Effector CD8-positive, alpha-beta T cell (primary cell): Measurements from ENCODE around the gene FEZF2.

ENCODE experiments used
- DNase-seq: peaks from one replicate; lab custom pipeline; 2025; lab: John Stamatoyannopoulos, UW

The FEZF2 gene

DNA sequence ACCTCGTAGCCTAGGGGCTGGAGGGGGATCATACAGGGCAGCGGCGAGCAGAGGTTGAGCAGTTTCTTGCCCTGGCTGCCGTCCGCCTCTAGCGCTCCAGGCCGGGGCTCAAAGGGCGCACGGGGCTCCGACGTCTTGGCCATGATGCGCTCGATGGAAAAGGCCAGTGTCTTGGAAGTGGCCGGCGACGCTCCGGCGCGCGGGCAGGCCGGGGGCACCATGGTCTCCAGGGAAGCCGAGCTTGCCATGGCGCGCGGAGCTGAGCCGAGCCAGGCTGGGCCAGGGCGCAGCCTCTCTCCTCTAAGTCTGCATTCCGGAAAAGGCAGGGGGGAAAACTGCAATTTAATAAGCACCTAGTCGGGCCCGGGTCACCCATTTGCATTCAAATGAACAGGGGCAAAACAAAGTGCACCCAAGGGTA, 719 bp downstream of the FEZF2 start:
- DNase-seq: no peak

DNA sequence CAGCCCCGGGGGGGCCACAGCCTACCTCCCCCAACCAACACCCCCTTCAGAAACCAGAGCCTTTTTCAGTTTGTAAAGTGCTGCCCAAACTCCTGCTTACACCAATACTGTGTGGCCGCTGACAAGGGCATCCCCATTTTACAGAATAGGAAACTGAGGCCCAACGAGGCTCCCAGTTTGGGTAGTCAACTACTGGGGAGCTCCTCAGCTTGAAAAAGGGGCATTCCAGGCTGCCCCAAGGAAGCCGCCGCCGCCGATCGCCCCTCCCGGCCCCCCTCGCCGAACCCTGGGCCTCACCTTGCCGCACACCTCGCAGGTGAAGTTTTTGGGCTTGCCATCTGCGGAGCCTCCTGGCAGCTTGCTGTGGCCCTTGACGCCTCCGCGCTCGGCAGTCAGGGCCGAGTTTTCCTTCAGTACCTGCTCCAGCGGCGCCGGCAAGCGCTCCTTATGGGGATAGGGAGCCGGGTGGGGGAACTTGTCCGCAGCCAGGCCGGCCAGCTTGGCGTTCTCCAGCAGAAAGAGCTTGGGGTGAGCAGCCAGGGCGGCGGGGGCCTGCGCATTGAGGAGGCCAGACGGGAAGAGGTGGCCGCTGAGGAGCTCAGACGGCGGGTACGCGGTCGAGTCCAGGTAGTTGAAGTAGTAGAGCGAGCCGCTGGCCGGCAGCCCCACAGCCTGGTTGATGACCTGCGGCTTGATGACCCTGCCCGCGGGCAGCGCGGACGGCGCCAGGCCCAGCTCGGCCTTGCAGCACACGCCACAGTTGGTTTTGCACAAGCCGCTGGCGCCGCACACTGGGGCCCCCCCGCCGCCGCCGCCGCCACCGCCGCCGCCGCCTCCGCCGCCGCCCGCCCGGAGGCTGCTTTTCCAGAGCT, 1.4 kb downstream of the FEZF2 start:
- DNase-seq: no peak

DNA sequence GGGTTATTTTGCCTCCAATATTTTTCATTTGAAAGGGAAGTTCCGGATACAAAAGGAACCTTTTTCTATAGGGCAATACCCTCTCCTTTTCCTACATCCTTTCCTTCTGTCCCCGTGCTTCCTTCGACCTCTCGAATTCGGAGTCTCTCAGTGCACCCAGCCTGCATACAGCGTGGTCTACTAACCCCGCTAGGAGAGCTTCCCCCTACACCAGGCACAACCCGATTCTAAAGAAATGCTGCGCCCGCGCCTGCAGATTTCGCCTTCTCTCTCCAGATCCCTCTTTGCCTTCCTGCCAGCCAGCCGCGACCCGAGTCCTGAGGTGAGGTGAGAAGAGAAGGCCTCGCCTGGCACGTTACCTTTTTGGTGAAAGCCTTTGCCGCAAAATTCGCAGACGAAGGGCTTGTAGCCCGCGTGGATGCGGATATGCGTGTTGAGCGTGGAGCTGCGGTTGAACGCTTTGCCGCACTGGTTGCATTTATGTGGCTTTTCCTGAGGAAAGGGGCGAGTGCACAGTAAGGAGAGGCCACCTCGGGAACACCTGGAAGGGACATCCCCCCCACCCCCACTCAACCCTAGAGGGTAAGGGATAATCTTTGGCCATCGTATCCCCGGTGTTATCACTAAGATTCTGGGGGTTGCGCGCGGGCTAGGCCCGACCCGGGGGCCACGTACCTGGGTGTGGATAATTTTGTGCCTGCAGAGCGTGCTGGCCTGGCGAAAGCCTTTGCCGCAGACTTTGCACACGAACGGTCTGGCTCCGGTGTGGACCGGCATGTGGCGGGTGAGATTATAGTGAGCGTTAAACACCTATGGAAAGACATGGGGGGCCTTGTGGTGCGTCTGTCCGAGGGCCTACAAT, 2.3 kb downstream of the FEZF2 start:
- DNase-seq: no peak

DNA sequence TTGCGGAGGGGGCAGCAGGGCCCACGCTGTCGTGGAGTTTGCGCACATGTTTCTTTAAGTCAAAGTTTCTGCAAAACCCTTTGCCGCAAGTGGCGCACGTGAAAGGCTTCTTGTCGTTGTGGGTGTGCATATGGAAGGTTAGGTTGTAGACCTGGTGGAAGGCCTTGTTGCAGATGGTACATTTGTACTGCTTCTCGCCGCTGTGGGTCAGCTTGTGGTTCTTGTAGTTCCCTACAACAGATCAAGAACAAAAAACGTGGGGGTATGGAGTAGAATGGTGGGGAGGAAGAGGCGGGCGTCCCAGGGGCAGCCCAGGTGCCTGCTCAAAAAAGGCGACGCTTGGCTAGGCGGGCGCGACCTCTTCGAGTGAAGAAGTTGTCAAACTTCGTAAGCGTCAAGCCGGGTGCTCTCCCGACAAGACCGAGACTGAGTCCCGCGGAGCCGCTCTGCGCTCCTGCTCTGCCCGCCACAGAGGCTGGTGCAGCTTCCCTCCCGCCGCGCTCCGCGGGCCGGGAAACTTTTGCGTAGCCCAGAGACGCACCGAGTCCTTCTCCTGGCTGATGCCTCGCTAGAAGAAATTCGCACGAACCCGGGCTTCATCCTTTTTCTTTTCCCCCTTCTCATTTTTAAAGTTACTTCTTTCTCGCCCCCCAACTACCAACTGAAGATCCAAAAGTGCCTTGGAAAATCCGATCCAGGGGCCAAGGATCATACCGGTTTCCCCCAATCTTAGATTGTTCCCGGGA, 3.1 kb downstream of the FEZF2 start:
- DNase-seq: no peak

DNA sequence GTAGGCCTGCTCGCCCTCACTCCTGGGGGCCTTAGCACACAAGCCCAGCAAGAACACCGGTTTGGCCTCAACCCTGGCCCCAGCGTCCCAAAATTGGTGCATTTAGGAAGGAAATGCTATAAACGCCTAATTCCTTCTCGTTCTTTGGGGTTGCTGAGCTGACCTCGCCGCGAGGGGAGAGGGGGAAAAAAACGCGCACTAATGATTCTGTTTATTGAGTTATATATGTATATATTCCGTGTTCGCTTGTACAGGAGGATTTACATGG, 3.9 kb downstream of the FEZF2 start:
- DNase-seq: no peak

DNA sequence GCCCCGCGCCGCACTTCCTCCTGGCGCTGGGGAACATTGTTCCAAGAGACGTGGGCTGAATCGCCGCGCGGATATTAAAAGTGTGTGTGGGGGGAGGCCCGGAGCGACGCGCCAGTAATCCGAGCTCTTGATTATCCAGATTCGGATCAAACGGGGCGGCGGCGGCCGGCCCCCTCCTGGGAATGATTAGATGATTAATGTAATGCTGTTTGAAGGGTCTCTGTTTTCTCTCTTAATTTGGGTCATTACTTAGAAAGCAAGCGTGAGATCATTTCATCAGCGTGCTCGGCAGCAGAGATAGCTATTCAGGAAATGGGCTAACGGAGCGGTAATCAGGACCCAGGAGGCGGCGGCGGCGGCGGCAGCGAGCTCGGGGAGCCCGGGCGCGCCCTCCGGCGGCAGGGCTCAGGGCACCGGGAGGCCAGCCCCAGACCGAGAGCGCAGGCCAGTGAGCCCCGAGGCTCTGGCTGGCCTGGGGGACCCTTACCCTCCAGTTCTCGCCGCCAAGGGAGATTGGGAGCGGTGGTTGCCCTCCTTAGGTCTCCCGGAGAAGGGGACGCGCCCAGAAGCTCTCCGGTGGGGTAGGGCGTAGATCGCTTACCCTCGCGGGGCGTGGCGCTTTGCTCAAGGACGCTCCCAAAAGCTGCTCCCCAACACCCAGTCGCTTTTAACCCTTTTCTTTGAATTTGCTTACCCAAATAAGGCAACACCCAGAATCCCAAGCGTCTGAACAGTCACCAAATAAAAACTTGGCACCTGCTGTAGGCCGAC, 4.5 kb downstream of the FEZF2 start:
- DNase-seq: no peak

DNA sequence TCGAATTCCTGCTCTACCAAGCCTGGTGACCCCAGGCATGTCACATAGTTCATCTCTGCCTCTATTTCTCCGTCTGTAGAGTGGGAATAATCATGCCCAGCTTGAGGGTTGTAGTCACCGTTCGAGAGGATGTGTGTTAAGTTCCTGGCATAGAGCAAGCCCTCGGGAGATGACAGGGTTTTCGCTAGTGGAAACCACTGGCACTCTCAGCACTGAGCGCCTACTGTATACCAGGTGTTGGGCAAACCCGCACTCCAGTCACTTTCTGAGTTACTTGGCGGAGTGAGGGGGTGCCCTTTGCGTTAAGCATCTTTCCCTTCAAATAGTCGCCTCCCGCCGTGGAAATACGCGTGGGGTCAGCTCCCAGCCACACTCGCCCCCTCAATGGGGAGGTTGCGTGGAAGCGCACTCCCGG, 5.1 kb downstream of the FEZF2 start:
- DNase-seq: no peak

DNA sequence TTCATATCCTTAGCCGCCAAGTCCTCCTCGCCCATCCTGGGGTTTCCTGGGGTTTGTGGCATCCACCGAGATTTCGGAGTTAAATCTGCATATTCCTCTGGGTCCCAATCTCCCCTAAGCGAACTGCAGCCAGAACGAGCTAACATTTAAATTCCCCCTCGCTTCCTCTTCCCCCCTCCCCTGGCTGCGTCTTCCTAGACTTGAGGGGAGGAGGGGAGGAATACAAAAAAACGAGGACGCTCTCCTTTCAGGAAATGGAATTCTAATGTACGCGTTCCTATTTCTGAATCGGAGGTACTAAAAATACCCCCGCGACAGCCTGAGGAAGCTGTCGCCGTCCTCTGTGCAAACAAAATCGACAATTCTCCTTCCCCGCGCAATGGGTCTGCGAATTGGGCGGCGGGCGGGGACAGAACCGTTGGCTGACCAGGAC, 5.6 kb downstream of the FEZF2 start:
- no peak for DNase-seq

DNA sequence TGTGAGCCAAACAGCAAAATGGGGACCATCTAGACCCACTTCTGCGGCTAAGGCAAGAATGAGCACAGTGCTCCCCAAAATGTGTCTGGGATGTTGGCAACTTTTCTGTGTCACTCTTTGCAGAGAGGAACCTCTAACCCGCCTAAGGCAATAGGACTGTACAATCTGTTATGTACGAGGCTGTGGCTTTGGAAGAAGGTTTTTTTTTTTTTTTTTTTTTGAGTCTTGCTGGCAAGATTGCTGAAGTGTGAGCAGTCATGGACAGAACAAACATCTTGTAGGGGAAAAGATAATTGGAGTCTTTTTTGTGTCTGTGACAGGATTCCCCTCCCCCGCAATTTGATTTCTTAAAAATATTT, 7.2 kb downstream of the FEZF2 start:
- DNase-seq: no peak

DNA sequence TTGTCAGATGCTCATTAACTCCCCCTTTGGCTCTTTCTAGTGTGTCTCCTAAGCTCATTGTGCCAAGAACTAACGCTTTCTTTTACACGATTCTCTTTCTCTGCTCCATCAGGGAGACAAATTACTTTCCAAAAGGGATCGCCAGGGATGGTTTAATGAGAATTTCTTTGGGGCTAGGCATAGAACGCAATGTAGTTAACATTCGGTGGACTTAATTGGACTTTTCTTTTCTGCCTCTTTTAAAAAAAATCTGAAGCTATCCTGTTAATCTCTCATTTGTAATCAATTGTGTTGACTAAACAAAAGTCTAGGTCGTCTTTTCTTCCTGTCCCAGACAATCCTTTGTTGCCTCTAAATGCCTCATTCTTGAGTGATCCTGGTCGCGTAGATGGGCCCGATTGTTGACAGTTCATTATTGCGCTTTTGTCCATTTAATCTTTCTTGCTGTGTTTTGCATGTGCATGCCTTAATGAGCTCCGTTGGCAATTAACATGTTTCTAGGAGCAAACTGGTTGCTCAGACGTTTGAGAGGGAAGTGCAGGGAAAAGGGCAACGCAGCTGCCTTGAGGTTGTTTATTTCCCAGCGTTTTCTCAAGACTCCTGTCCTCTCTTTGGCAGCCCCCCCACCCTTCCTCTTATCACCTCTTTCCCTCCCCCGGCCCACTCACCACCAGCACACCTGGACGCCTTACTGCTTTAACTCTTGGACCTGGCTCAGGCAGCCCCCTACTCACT, 7.8 kb downstream of the FEZF2 start:
- no peak for DNase-seq

DNA sequence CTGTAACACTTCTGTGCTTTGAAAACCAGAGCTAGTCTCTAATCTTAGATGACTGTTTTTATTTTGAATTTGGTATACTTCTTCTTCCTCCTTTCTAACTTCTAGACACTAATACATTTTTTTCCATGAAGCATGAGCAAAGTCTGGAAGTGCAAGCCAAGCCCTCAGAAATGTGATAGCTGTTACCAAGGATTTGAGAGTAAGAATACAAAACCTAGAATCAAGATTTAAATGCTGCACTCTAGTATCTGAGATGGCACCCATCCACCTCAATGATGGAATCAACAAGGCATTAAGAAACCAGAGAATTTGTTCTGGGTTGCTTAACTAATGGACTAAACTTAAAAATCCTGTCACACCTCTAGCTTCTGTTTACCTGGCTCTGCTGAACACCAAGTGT, 9.2 kb downstream of the FEZF2 start:
- DNase-seq: no peak

DNA sequence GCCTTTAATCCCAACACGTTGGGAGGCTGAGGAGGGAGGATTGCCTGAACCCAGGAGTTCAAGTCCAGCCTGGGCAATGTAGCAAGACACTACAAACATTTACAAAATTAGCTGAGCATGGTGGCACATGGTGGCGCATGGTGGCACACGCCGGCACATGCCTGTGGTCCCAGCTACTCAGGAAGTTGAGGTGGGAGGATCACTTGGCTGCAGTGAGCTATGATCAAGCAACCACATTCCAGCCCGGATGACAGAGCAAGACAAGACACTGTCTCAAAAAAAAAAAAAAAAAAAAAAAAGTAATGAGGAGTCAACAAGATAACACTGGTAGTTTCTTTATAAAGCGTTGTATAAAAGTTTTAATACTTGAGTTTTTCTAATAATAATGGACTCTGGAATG, 10.1 kb downstream of the FEZF2 start:
- no peak for DNase-seq

DNA sequence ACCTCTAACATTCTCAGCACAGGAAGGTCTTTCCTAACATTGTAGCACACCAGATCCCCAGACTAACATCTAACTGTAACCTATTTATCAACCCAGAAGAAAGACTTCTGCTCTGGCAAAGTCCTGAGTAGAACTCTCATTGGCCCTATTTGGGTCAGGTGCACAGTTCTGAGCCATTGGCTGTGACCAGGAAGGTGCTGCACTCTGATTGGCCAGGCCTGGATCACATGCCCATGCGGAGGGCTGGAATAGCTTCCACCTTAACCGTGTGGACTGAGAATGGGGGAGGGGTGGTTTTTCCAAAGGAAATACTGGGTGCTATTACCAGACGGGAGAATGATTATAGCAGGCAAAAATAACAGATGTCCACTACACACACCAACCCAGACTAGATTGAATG, 11.5 kb downstream of the FEZF2 start:
- DNase-seq: no peak

DNA sequence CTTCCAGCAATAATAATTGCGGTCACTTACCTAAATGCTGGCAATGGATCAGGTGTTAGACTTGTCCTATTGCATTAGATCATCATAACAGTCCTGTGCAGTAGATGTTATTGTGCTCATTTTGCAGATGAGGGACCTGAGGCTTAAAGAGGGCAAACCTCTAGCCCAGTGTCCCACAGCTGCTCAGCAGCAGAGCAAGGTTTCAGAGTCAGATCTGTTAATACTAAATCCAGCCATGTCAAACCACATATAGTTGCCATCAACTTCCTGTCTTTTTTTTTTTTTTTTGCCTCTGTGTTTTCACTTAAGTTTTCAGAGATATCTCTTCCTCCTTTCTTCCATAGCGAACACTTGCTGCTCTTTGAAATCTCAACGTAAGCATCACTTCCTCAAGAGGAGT, 12.1 kb downstream of the FEZF2 start:
- no peak for DNase-seq

DNA sequence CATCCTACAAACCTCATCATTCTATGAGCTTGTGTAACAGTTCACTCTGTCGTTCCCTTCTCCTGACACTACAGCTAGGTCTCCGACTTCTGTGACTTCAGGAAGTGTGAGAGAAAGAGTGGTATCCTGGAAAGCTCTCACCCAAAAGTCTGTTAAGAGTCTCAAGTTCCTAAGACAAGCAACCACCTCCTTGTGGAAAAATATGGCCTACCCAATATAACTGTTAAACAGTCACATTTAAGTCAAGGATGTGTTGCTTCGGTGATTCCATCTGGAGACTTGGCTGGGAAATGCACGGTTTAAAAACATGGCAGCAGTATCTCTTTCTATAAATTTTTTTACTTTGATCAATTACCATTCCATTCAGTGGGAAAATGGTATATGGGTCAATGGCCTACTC, 13.8 kb downstream of the FEZF2 start:
- no peak for DNase-seq

DNA sequence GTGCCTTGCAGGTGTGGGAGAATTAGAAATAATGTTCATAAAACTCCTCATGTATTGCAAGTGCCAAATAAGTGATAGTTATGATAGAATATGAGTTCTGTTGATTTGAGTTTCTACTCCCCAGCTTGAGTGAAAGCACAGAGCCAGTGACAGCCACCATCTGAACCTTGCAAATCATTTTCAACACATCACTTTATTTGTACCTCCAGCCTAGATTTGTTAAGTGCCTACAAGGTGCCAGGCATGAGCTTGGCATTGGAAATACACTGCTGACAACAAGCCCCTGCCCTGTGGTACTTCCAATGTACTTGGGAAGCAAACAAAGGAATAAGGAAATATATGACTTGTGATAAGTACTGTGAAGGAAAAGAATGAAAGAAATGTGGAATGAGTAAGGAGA, 17.0 kb downstream of the FEZF2 start:
- DNase-seq: no peak

DNA sequence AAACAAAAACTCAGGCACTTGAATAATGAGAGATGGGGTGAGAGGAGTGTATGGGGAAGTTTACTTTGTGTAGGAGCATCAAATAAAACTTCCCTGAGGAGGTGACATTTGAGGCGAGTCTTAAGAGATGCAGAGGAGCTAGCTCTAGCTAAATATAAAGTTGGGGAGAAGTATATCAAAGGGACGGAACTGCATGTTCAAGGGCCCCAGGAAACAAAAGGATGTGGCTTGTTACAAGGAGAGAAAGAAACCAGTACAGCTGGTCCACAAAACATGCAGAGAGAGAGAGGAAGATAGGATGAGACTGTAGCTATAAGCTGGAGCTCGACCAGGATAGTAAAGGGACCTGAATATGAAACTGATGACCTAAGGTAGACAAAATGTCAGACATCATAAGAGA, 17.6 kb downstream of the FEZF2 start:
- no peak for DNase-seq

DNA sequence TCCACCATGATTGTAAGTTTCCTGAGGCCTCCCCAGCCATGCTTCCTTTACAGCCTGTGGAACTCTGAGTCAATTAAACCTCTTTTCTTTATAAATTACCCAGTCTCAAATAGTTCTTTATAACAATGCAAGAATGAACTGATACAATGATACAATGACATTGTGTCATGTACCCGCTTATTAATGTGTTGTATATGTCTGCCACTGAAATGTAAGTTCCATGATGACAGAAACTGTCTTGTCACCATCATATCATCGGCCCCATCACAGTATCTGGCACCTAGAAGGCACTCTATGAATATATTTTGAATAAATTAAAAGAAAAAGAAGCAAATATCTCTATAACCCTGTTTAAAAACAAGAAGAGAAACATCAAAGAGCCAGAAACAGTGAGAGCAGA, 29.6 kb downstream of the FEZF2 start:
- no peak for DNase-seq

DNA sequence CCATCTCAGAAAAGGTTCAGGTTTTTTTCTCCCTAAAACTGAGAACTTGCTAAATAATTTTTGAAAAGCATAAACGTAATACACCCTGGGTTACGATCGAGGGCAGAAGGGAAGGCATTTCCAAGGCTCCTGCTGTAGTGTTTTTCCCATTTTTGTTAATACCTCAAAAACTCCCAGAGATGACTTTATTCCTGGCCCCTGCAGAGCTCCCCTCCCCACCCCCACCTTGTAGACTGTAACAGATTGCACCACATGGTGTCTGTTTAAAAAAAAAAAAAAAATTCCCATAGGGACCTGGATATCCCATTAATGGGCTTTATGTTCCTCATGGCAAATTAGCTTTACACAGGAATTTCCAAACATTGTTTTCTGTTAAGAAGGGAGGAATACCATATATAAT, 38.2 kb downstream of the FEZF2 start:
- DNase-seq: no peak

DNA sequence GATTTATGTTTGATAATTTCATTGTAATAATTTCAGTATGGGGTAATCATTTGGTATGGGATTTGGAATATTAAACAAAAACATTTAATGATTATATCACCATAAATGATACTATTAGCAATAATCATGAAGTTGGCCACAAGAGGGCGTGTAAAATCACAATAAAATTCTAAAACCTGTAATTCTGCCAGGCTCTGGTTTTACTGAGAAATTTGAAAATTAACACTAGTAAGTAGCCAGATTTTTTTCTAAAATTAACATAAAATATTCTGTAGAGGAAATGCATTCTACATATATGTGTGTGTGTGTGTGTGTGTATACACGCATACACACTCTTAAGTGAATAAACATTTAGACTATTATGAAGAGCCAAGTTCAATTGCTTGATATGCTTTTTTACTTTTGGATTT, 40.5 kb downstream of the FEZF2 start:
- no peak for DNase-seq

DNA sequence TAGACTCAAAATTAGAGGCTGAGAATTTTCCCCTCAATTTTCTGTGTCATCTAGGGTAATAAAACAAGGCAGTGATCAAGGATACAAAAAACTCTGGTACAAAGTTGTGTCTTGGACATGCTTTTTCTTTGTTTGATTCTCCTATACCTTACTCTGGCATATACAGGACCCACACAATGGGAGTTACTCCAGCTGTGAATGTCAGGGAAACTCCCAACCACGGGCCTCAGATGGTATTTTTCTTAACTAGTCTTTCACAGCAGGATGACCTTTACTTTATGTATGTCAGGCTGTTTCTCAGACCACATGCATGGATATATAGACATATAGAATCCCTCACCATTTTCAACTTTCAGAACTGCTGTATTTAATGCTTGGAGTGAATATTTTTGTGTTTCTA, 41.3 kb downstream of the FEZF2 start:
- no peak for DNase-seq
